GM21367 (cell line): ENCODE results near the gene TNRC6C.

Source experiments
- ATAC-seq: cut with Tn5 transposase; IDR thresholded peaks from one replicate; pipeline ENCODE4 v1.9.1; 2021; ENCODE audit not compliant: unreplicated experiment

The TNRC6C gene

DNA sequence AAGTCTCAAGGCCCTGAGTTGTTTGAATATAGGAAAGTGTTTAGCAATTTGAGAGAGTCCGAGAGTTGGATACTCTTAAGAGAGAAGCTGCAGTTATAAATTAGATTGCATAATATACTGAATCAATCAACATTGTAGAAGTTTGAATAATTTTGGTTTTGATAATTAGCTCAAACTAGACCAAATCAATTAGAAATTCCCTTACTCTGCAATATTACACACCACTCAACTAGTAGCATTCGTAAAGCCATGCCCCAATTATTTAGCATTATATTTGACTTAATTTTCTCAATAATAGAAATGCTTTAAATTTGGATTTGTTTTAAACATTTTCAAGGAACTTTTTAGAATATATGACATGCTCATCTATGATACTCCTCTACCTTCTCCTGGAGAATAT, 49.1 kb downstream of the TNRC6C start:
- no peak for ATAC-seq

DNA sequence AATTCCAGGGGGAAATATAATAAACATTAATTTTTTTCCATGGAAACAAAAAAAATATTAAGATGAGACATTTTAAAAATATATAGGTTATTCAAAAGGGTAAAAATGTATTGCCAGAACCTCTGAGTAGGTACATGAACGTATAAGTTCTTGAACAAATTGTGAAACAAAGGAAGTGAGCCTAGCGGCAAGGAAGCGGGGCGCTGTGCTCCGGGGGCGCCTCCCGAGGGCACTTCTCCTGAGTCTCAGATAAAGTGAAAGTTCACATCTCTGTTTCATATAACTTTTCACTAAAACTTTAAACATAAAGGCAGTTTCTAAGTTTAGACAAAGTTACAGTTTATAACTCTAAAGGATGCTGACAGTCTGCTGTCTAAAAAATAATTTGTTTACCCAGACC, 52.3 kb downstream of the TNRC6C start:
- ATAC-seq = no peak

DNA sequence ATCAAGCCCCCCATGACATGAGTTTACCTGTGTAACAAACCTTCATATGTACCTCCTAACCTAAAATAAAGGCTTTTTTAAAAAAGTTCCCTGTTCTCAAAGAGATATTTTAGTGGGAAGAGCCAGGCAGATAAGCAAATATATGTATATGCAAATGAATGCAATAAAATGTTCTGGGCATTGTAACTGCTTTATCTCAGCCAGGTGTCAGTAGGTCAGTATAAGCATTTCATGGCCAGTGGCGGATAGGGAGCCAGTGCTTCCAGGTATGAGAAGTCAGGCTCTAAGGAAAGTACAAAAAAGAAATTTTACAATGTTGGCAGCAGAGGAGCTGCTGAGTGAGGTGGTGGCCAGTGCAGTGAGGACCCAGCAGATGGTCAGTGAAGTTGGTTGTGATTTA, 53.9 kb downstream of the TNRC6C start:
- ATAC-seq = no peak

DNA sequence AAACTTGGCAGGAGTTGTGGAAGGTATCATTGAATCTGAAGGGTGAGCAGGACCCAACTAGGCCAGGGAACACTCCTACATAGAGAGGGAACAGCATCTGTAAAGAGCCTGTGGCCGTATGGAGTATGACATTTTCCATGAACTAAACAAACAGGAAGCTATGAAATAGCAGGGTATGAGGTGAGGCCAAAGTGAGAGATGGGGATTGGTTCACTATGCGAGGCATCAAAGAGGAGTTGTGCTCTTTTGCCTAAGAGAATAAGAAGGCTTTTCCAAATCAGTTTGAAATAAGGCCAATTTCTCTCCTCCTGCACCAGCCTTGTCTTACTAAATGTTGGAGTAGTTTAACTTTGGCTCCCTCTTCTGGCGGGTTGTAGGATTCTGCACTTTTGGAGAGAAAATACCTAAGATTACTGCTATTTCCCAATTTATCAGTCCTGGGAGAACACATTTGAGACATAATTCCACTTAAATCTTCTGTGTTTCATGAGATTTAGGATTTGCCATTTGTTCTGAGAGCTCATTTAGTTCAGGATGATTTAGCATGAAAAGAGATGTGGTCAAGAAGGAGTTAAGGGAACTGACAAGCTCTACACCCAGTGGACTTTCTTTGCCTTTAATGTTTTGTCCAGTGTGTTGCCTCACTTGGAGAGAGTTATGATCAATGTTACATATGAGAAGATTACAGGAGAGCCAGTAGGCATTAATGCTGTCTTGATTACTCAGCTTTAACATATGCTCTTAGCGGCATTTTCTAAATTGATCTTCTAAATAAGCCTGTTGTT, 55.4 kb downstream of the TNRC6C start:
- ATAC-seq = no peak

DNA sequence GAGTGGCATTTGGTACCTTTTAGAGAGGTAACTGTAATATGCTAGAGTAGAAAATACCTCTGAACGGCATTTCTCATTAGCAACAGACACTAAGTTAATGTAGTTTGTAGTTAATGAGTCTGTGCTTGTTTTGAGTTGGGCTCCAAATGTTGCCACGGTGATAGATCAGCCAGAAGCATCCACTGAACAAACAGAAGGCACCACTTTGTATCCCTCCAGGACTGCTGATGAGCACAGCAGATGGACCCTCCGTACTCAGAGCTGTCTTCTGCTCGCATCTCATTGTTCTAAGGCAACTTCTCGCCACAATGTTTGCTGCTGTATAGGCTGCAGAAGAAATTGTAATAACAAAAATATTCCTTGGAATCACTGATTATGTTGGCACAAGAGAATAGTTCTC, 56.1 kb downstream of the TNRC6C start:
- no peak for ATAC-seq

- no peak for ATAC-seq
Measured at GRCh38 chr17:78016852-78017251, 58.3 kb downstream of the TNRC6C start.

DNA sequence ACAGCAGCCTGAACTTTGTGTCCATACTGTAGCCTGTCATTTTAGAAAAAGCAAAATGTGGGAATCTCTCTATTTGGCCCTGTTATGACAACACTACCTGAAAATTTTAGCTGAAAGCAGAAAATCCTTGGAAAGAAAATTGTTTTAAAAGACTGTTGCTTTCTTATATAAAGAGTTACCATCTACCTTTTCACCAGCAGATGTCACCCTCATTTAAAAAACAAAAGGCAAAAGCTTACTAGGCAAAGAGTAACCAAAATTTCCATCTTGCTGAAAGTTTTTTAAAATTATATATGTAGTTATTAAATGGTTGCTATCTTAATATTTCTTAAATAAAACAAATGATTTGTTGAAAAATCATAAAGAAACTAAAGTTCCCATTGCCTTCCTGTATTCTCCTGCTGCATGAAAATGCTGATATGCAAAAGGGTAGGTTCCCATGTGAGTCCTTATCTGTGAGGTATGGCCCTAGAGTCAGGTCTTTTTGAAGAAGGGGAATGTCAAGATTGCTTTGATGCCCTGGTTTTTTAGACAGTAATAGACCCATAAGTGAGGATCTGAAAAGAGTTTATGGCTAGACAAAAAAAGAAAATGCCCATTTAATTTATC, 61.0 kb downstream of the TNRC6C start:
- no peak for ATAC-seq

- ATAC-seq = no peak
Measured at GRCh38 chr17:78019976-78020716, 61.6 kb downstream of the TNRC6C start.

- ATAC-seq = no peak
Measured at GRCh38 chr17:78020717-78021108, 62.2 kb downstream of the TNRC6C start.

DNA sequence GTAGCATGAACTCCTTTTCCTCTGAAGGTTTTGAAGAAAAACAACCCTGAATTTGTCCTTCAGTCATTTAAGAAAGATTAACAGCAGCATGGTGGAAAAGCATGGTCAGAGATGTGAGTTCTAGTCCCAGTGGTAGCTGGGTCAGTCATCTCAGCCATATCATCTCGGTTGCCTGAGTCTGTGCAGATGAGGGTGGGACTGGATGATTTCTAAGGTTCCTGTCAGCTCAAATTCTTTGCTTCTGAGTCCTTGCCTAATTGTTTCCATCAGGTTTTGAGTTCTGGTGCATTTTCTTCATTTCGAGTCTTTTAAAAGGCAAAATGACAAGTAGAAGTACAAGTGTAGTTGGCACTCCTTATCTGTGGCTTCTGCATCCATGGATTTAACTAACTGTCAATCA, 63.9 kb downstream of the TNRC6C start:
- no peak for ATAC-seq

- no peak for ATAC-seq
Measured at GRCh38 chr17:78023042-78023441, 64.5 kb downstream of the TNRC6C start.

- no peak for ATAC-seq
Measured at GRCh38 chr17:78026381-78026780, 67.9 kb downstream of the TNRC6C start.

GRCh38 chr17:78027121-78027520, 68.6 kb downstream of the TNRC6C start:
- ATAC-seq = no peak

DNA sequence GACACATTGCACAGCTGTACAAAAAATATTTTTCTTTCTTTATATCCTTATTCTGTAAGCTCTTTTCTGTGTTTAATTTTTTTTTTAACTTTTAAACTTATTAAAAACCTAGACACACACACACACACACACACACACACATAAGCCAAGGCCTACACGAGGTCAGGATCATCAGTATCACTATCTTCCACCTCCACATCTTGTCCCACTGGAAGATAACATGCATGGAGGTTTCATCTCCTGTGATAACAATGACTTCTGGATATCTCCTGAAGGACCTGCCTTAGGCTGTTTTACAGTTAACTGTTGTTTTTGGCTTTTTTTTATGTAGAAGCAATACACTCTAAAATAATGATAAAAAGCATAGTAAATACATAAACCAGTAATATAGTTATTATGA, 71.2 kb downstream of the TNRC6C start:
- no peak for ATAC-seq

DNA sequence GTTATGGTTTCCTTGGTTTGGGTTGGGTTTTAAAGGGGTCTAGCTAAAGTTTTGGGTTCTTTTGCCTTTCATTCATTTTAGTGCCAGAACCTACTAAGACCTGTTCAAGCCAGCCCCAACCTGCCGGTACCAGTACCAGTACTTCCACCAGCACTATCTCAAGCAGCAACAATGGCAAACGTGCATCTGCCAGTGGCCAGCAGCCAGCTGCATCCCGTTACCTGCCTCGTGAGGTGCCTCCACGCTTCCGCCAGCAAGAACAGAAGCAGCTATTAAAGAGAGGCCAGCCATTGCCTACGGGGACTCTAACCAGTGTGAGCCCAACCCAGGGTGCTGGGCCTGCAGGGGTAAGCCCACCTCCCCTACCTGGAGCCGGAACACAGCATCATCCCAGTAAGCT, 72.9 kb downstream of the TNRC6C start:
- no peak for ATAC-seq

DNA sequence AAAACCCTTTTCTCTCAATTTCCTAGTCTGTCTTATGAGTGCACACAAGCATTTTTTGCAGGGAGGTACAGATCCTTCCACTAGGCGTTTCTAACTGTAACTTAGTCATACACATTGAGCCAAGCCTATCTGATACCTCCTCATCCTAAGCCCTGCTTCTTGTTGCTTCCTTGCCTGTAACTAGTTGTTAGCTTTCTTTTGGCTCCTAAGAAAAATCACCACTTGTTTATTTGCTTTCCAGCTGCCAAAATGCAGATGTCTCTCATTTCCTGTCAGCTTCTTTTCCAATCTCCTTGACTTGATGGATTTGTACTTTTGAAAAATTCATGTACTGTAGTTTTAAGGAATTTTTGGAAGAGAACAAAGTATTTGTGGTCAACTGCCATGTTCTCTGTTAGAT, 73.7 kb downstream of the TNRC6C start:
- ATAC-seq = no peak

DNA sequence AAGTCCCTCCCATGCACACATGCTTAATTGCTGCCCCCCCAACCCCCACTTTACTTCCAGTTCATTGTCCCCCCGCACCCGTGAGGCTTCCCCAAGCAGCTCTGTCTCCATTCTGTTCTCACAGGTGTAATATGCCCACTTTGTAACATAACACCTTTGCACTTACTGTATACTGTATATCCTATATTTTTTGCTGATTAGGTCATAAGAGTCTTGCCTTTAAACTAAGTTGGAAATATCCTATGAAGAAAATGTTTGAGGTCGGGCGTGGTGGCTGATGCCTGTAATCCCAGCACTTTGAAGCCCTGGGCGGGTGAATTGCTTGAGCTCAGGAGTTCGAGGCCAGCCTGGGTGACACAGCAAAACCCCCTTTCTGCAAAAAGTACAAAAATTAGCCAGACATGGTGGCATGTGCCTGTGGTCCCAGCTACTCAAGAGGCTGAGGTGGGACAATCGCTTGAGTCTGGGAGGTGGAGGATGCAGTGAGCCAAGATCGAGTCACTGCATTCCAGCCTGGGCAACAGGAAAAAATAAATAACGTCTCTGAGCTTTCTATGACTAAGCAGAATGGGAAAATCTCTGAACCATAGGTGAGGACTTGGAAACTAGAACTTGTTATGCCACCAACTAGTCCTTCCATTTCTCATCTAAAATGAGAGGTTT, 76.1 kb downstream of the TNRC6C start:
- ATAC-seq = no peak

DNA sequence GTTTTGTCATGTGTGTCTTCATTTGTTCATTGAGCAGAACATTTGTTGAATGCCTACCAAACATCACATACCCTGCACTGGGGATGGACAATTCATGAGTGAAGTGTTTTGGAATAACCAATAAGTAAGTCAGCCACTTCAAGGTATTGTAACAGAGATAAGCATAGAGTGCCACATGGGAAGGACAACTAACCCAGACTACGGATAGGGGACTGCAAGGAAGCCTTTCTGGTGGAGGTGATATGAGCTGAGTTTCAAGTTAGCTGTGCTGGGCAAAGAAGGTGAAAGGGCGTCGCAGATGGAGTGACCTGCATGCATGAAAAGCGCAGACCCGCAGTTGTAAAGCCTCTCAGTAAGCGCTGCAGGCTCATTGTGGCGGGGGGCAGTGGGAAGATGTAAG, 78.8 kb downstream of the TNRC6C start:
- ATAC-seq = no peak

DNA sequence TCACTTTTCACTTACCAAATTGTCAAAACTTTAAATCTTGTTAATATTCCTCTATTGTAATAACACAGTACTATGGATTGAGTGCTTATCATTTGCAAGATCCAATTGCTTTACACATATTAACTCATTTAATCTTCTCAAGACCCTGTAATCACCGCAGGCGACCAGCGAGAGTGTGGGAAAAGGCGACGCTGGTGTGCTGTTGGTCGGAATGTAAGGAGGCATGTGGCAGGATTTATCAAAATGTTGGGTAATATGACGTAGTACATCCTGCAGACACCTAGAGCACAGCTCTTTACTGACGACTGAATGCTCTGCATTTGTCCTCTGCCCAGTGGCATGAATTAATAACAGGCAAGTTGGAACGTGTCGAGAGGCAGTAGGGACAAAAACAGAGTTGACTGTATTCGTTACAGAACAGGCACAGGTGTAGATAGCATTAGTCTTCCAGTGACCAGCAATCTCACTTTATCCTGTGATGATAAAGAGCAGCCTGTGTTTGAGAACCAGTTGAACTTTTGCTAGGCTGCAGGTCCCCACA, 80.3 kb downstream of the TNRC6C start:
- ATAC-seq = no peak

- no peak for ATAC-seq
Measured at GRCh38 chr17:78039581-78039980, 81.1 kb downstream of the TNRC6C start.
